ENCODE data around the gene CCNG2. TPM values are rescaled to one million over a fixed set of nuclear protein-coding genes. Genes with fewer than 3 reads are reported as not detected.

Gene CCNG2
- total RNA-seq, 2 donors from 2014 or later, result 13.5 to 13.7 TPM

GRCh38 chr4:77197361-77197760, 40.4 kb downstream of the CCNG2 start:
- Histone ChIP-seq H3K4me3 (no peak overlapping the region), H3K27ac (no peak overlapping the region), H3K36me3 (replicated peaks in 1 of 2; ENCODE audit: insufficient read depth in 1 of 2, low read depth in 2 of 2) (no peaks in the 10 kb centered on the region), H3K9me3 (no peaks in the 10 kb centered on the region), H3K4me1 (no peaks in the 10 kb centered on the region), H3K27me3 (no peaks in the 10 kb centered on the region)
- intact Hi-C loops (cut with DNase I), result no loop called here
- ATAC-seq (no peak), DNase-seq (no peak)
- WGBS, 2 donors, result 77 to 84% methylated on average over 5 of the region's 5 CpGs
- no peak for TF ChIP-seq POLR2A (IDR thresholded peaks at IDR 0.05)
- TF ChIP-seq CTCF (IDR thresholded peaks at IDR 0.05), result no peak

- 71 to 72% methylated on average over 2 of the region's 2 CpGs for WGBS, 2 donors
- TF ChIP-seq POLR2A (IDR thresholded peaks at IDR 0.05), result no peak
- no peak for TF ChIP-seq CTCF (IDR thresholded peaks at IDR 0.05)
- Histone ChIP-seq H3K9me3 (no peaks in the 10 kb centered on the region), H3K36me3 (replicated peaks in 1 of 2; ENCODE audit: insufficient read depth in 1 of 2, low read depth in 2 of 2) (no peaks in the 10 kb centered on the region), H3K4me3 (no peak overlapping the region), H3K27me3 (no peaks in the 10 kb centered on the region), H3K27ac (no peak overlapping the region), H3K4me1 (no peaks in the 10 kb centered on the region)
- DNase-seq (no peak), ATAC-seq (no peak)
- intact Hi-C loops (cut with DNase I), result no loop called here
Measured at GRCh38 chr4:77197831-77198230, 40.8 kb downstream of the CCNG2 start.

- no peak for TF ChIP-seq POLR2A (IDR thresholded peaks at IDR 0.05)
- no peak for TF ChIP-seq CTCF (IDR thresholded peaks at IDR 0.05)
- H3K9me3 ChIP-seq, result no peaks in the 10 kb centered on the region
- DNase-seq (no peak), ATAC-seq (no peak)
- 80 to 82% methylated on average over 2 of the region's 2 CpGs for WGBS, 2 donors
- no peaks in the 10 kb centered on the region for H3K27me3 ChIP-seq
- no peak overlapping the region for H3K27ac ChIP-seq
- H3K4me1 ChIP-seq, result no peaks in the 10 kb centered on the region
- intact Hi-C loops (cut with DNase I), result no loop called here
- H3K36me3 ChIP-seq (replicated peaks in 1 of 2; ENCODE audit: insufficient read depth in 1 of 2, low read depth in 2 of 2), result no peaks in the 10 kb centered on the region
- no peak overlapping the region for H3K4me3 ChIP-seq
Measured at GRCh38 chr4:77199276-77199675, 42.3 kb downstream of the CCNG2 start.

- no peaks in the 10 kb centered on the region for H3K4me1 ChIP-seq
- no peak overlapping the region for H3K27ac ChIP-seq
- ATAC-seq (no peak), DNase-seq (no peak)
- H3K4me3 ChIP-seq, result no peak overlapping the region
- no peaks in the 10 kb centered on the region for H3K9me3 ChIP-seq
- WGBS, 2 donors, result 67 to 88% methylated on average over 1 of the region's 1 CpG
- TF ChIP-seq POLR2A (IDR thresholded peaks at IDR 0.05) (no peak), CTCF (IDR thresholded peaks at IDR 0.05) (no peak)
- intact Hi-C loops (cut with DNase I), result loop anchor here (10.0 kb wide), 1 partner anchor 75 kb away; no protein-coding TSS in a partner anchor
- no peaks in the 10 kb centered on the region for H3K36me3 ChIP-seq (replicated peaks in 1 of 2; ENCODE audit: insufficient read depth in 1 of 2, low read depth in 2 of 2)
- no peaks in the 10 kb centered on the region for H3K27me3 ChIP-seq
Measured at GRCh38 chr4:77199701-77200100, 42.7 kb downstream of the CCNG2 start.

- Histone ChIP-seq H3K27ac (no peak overlapping the region), H3K27me3 (no peaks in the 10 kb centered on the region), H3K9me3 (no peaks in the 10 kb centered on the region), H3K4me3 (no peak overlapping the region), H3K36me3 (replicated peaks in 1 of 2; ENCODE audit: insufficient read depth in 1 of 2, low read depth in 2 of 2) (no peaks in the 10 kb centered on the region), H3K4me1 (no peaks in the 10 kb centered on the region)
- ATAC-seq, result no peak
- WGBS, 2 donors, result 95 to 100% methylated on average over 1 of the region's 1 CpG
- DNase-seq, result no peak
- TF ChIP-seq CTCF (IDR thresholded peaks at IDR 0.05), result no peak
- no peak for TF ChIP-seq POLR2A (IDR thresholded peaks at IDR 0.05)
- intact Hi-C loops (cut with DNase I), result loop anchor here (10.0 kb wide), 1 partner anchor 77 kb away; no protein-coding TSS in a partner anchor
Measured at GRCh38 chr4:77201343-77201742, 44.3 kb downstream of the CCNG2 start.
